ENCODE results near the gene CNTNAP2.

The CNTNAP2 gene

GRCh38 chr7:147997636-147998035 is 1881.0 kb downstream of the CNTNAP2 start:
- TF ChIP-seq CTCF (conservative IDR thresholded peaks at IDR 0.05) = no peak
- H3K27ac ChIP-seq = no peak overlapping the region

- no peak overlapping the region for H3K27ac ChIP-seq
- no peak for TF ChIP-seq CTCF (conservative IDR thresholded peaks at IDR 0.05)
These were observed 1883.4 kb downstream of the CNTNAP2 start for GRCh38 chr7:147999962-148000361.

GRCh38 chr7:148011753-148012152 is 1895.2 kb downstream of the CNTNAP2 start:
- TF ChIP-seq CTCF (conservative IDR thresholded peaks at IDR 0.05) = no peak
- H3K27ac ChIP-seq = no peak overlapping the region

- TF ChIP-seq CTCF (conservative IDR thresholded peaks at IDR 0.05) = no peak
- H3K27ac ChIP-seq = no peak overlapping the region
These were observed 1897.4 kb downstream of the CNTNAP2 start for GRCh38 chr7:148014001-148014400.

- no peak overlapping the region for H3K27ac ChIP-seq
- TF ChIP-seq CTCF (conservative IDR thresholded peaks at IDR 0.05) = no peak
These were observed 1897.9 kb downstream of the CNTNAP2 start for GRCh38 chr7:148014541-148014940.

GRCh38 chr7:148017126-148017525 is 1900.5 kb downstream of the CNTNAP2 start:
- TF ChIP-seq CTCF (conservative IDR thresholded peaks at IDR 0.05) = no peak

GRCh38 chr7:148020679-148021078 is 1904.1 kb downstream of the CNTNAP2 start:
- H3K27ac ChIP-seq = no peak overlapping the region
- no peak for TF ChIP-seq CTCF (conservative IDR thresholded peaks at IDR 0.05)

More at GRCh38 chr7:148017126-148017525, 1900.5 kb downstream of the CNTNAP2 start:
- no peak overlapping the region for H3K27ac ChIP-seq

Data from VCaP (cell line).